Psoas muscle (tissue), 8 donors: Measurements from ENCODE around the gene MCM8. TPM values are rescaled to one million over a fixed set of nuclear protein-coding genes. Genes with fewer than 3 reads are reported as not detected.

Experiments
- ATAC-seq, 4 donors: fragments of 200-7000 bp; cut with Tn5 transposase; one replicate each; pipeline ENCODE4 v1.9.1; 2020; ENCODE audit warnings: moderate library complexity in 3 of 4, mild to moderate bottlenecking in 2 of 4
- DNase-seq, 2 donors: peaks; one replicate each; pipeline ENCODE4 v3.0.0-alpha.2; 2020
- H3K27ac ChIP-seq: fragments of 200-600 bp; one replicate; pipeline ENCODE4 v1.8.0; 2022
- H3K27me3 ChIP-seq, 3 donors: fragments of 200-600 bp in 1 of 3; one replicate each; pipeline versions ENCODE4 v1.6.1 to v1.8.0; 2013 to 2022; ENCODE audit warnings: low read length in 2 of 3, mild to moderate bottlenecking in 2 of 3, moderate library complexity in 1 of 3; ENCODE audit not compliant: insufficient read depth in 3 of 3
- H3K36me3 ChIP-seq, 2 donors: fragments of 200-600 bp in 1 of 2; one replicate each; pipeline versions ENCODE4 v1.6.1 to v1.8.0; 2013 to 2022; ENCODE audit warnings: low read depth in 1 of 2, mild to moderate bottlenecking in 1 of 2, moderate library complexity in 1 of 2; ENCODE audit not compliant: insufficient read depth in 1 of 2
- H3K4me1 ChIP-seq: fragments of 200-600 bp; one replicate; pipeline ENCODE4 v1.8.0; 2022
- H3K4me3 ChIP-seq: fragments of 200-600 bp; one replicate; pipeline ENCODE4 v1.8.0; 2022; ENCODE audit warnings: mild to moderate bottlenecking
- H3K9me3 ChIP-seq: fragments of 200-600 bp; one replicate; pipeline ENCODE4 v1.8.0; 2022
- CTCF ChIP-seq: fragments of 200-600 bp; IDR thresholded peaks from one replicate; pipeline ENCODE4 v1.8.0; 2022; ENCODE audit warnings: antibody characterized with exemption
- WGBS, 3 donors: extraction: QIAGEN DNeasy Blood & Tissue Kit; methylation state at CpG; one replicate each; pipeline versions ENCODE4 v1.1.6 to v1.1.7; 2013; 5-methylcytosine and 5-hydroxymethylcytosine counted together
- intact Hi-C, 2 donors: fragments of 100-400 bp; cut with DNase I; formaldehyde crosslinking; loops; one replicate each; pipeline versions ENCODE4 v1.11.0 to v1.14.2; 2022
- polyA plus RNA-seq, 3 donors: library from polyadenylated mRNA; stranded (reverse); fragments of 200-250 nt; gene quantifications; one replicate each; pipeline ENCODE4 v1.2.3, GENCODE V29; 2013
- total RNA-seq, 4 donors: library from RNA; stranded (reverse); fragmentation: NEBNext Ultra II Directional in 2 of 4; extraction: Animal tissue kit (Norgen Biotek cat#: 25700) in 2 of 4; gene quantifications; one replicate each; pipeline versions ENCODE4 v1.2.1 to v1.2.4, GENCODE V29; 2021 to 2023
- donor health status: healthy with polysubstance abuse.
- donor health status: DM: no; HTN: no; CAD: no; lungs with moderate emphysema.
- donor health status: Bipolar disorder and iron deficiency.
- donor health status: healthy.
- donor health status: DM: yes; HTN: yes; CAD: no.
- donor health status: DM: no; HTN: no; CAD: no.
- donor health status: DM: no; HTN: no; CAD: no.
- donor health status: DM: yes; HTN: yes; CAD: no.

MCM8 gene
- total and polyA plus RNA-seq, 7 donors, result 2.9 to 14.8 (median 6.2) TPM

DNA sequence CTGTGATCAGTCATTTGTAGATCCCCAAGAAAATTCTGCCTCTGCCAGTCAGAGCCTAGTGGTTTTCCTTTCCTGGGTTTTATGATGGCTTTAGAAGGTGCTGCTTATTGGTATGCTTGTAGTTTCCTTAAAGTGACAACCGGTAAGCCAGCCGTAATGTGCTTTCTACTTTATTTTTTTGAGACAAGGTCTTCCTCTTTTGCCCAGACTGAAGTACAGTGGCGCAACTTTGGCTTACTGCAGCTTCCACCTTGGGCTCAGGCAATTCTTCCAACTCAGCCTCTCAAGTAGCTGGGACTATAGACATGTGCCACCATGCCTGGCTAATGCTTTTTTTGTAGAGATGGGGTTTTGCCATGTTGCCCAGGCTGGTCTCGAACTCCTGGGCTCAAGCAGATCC is 23.5 kb downstream of the MCM8 start:
- intact Hi-C loops, result no loop called here

DNA sequence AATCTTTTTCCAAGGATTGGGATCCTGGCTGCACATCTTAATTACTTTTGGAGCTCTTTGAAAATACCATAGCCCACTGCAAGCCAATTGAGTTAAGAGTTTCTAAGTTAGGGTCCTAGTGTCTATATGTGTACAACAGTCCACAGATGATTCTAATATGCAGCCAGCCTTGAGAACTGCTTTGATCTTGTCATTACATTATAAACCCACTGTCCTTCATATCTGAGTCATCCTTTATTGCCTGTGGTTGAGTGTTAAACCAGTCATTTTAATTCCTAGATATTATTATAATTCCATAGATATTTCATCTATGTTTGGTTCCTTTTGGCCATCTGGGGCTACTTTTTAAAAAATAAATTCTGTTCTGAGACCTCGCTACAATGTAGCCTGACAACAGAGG is 24.1 kb downstream of the MCM8 start:
- no peaks in the 10 kb centered on the region for H3K4me1 ChIP-seq
- H3K9me3 ChIP-seq, result no peaks in the 10 kb centered on the region
- H3K36me3 ChIP-seq, result peaks cover 2 to 61% of the 10 kb centered on the region in 2 donors
- no peak overlapping the region for H3K27ac ChIP-seq
- DNase-seq (no peak), ATAC-seq (no peak)
- 97 to 100% (median 100%) methylated on average over 1 of the region's 1 CpG for WGBS, 3 donors
- H3K27me3 ChIP-seq, result no peaks in the 10 kb centered on the region
- intact Hi-C loops, result no loop called here
- TF ChIP-seq CTCF, result no peak
- H3K4me3 ChIP-seq, result no peak overlapping the region

More for the DNA sequence above, 23.5 kb downstream of the MCM8 start:
- H3K4me3 ChIP-seq, result no peak overlapping the region
- ATAC-seq (no peak), DNase-seq (no peak)
- H3K27ac ChIP-seq, result no peak overlapping the region
- no peaks in the 10 kb centered on the region for H3K9me3 ChIP-seq
- H3K36me3 ChIP-seq, result peaks cover 2 to 55% of the 10 kb centered on the region in 2 donors
- H3K4me1 ChIP-seq, result no peaks in the 10 kb centered on the region
- no peaks in the 10 kb centered on the region for H3K27me3 ChIP-seq
- TF ChIP-seq CTCF, result no peak
- WGBS, 3 donors, result 92 to 99% (median 95%) methylated on average over 4 of the region's 4 CpGs

GRCh38 chr20:5975778-5976177 is 25.3 kb downstream of the MCM8 start:
- ATAC-seq, result no peak
- no peak for TF ChIP-seq CTCF

DNA sequence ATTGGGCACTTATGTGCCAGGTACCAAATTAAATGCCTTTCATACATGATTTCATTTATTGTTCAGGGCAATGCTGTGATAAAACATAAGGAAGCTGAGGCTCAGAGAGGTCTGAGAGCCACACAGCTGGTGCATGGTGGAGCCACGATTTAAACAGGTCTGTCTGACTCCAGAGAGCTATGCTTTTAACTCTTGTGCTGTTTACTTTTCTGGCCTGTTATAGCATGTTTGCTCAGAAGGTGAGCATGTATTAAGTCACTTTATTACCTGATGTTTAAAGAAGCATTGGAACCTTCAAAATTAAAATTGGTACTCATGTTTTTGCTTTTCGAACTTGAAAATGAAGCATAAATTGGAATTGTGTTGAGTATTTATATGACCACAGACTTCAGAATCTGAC is 26.8 kb downstream of the MCM8 start:
- no peaks in the 10 kb centered on the region for H3K4me1 ChIP-seq
- 88 to 96% (median 92%) methylated on average over 2 of the region's 2 CpGs for WGBS, 3 donors
- H3K36me3 ChIP-seq, result peaks cover 5 to 70% of the 10 kb centered on the region in 2 donors
- intact Hi-C loops, result no loop called here
- H3K9me3 ChIP-seq, result no peaks in the 10 kb centered on the region
- no peak overlapping the region for H3K27ac ChIP-seq
- no peak for ATAC-seq
- H3K4me3 ChIP-seq, result no peak overlapping the region
- no peak for TF ChIP-seq CTCF
- H3K27me3 ChIP-seq, result no peaks in the 10 kb centered on the region
- DNase-seq, result no peak

More at GRCh38 chr20:5975778-5976177, 25.3 kb downstream of the MCM8 start:
- H3K4me3 ChIP-seq, result no peak overlapping the region
- DNase-seq, result no peak
- no peaks in the 10 kb centered on the region for H3K4me1 ChIP-seq
- no peaks in the 10 kb centered on the region for H3K27me3 ChIP-seq
- intact Hi-C loops, result no loop called here
- H3K9me3 ChIP-seq, result no peaks in the 10 kb centered on the region
- H3K27ac ChIP-seq, result no peak overlapping the region
- H3K36me3 ChIP-seq, result peaks cover 2 to 71% of the 10 kb centered on the region in 2 donors
- WGBS, 3 donors, result 67 to 81% (median 70%) methylated on average over 2 of the region's 2 CpGs

GRCh38 chr20:5977975-5978374 is 27.5 kb downstream of the MCM8 start:
- TF ChIP-seq CTCF, result no peak
- Histone ChIP-seq H3K9me3 (no peaks in the 10 kb centered on the region), H3K27ac (no peak overlapping the region), H3K27me3 (no peaks in the 10 kb centered on the region), H3K4me1 (no peaks in the 10 kb centered on the region), H3K4me3 (no peak overlapping the region), H3K36me3 (peaks cover 5 to 72% of the 10 kb centered on the region in 2 donors)
- intact Hi-C loops, result no loop called here
- no peak for DNase-seq
- 94 to 99% (median 98%) methylated on average over 1 of the region's 1 CpG for WGBS, 3 donors
- no peak for ATAC-seq
